Activated naive CD4-positive, alpha-beta T cell treated with anti-CD3 and anti-CD28 coated beads, Interleukin-2, amount 50 U/mL, for 24 hours (primary cell): ENCODE measurements around the gene TMEM259.

Experiments
- H3K27ac Mint-ChIP-seq: one replicate; pipeline ENCODE4 v1.8.0; 2021; ENCODE audit warnings: mild to moderate bottlenecking, mixed read lengths
- H3K27me3 Mint-ChIP-seq: one replicate; pipeline ENCODE4 v1.8.0; 2021; ENCODE audit warnings: mixed read lengths
- H3K36me3 Mint-ChIP-seq: one replicate; pipeline ENCODE4 v1.8.0; 2021; ENCODE audit warnings: mixed read lengths
- H3K4me1 Mint-ChIP-seq: one replicate; pipeline ENCODE4 v1.8.0; 2021; ENCODE audit warnings: mixed read lengths
- H3K4me3 Mint-ChIP-seq: one replicate; pipeline ENCODE4 v1.8.0; 2021; ENCODE audit warnings: mild to moderate bottlenecking, mixed read lengths
- H3K9me3 Mint-ChIP-seq: one replicate; pipeline ENCODE4 v1.8.0; 2021; ENCODE audit warnings: mixed read lengths

Gene TMEM259

GRCh38 chr19:977058-977464, 43.9 kb downstream of the TMEM259 start:
- H3K27ac Mint-ChIP-seq: no peak overlapping the region
- H3K36me3 Mint-ChIP-seq: peaks cover 3% of the 10 kb centered on the region
- no peaks in the 10 kb centered on the region for H3K9me3 Mint-ChIP-seq
- no peak overlapping the region for H3K4me3 Mint-ChIP-seq
- no peaks in the 10 kb centered on the region for H3K4me1 Mint-ChIP-seq
- no peaks in the 10 kb centered on the region for H3K27me3 Mint-ChIP-seq

GRCh38 chr19:976476-976875, 44.4 kb downstream of the TMEM259 start:
- no peaks in the 10 kb centered on the region for H3K4me1 Mint-ChIP-seq
- no peaks in the 10 kb centered on the region for H3K27me3 Mint-ChIP-seq
- no peaks in the 10 kb centered on the region for H3K9me3 Mint-ChIP-seq
- peaks cover 3% of the 10 kb centered on the region for H3K36me3 Mint-ChIP-seq
- no peak overlapping the region for H3K27ac Mint-ChIP-seq
- H3K4me3 Mint-ChIP-seq: no peak overlapping the region

DNA sequence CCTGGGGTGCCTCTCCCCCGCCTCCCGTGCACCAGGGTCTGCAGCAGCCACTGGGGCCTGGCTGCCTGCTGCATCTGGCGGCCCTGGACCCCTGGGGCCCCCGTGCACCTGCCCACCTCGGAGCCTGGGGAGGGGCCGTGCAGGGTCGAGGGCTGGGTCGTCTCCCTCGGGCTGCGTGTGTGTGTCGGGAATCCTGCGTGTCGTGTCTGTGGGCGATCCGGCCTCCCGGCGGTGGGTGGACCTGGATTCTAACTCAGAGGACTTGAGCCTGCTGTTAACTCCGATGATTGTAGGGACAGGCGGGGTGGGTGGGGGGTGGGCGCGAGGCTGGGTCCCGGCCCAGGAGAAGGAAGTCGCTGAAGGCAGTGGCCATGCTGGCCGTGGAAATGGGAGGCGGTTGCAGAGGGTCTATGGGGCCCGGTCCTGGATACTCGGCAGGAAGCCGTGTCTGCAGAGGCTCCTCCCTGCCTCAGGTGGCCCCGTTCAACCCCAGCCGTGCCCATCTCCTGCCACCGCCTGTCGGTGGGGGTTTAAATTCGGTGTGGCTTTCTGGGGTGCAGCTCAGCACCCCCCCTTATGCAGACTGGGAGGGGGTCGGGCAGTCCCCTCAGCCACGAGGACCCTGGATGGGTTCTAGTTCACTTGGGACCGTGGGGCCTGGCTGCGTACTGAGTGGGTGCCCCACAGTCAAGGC, 46.2 kb downstream of the TMEM259 start:
- H3K27ac Mint-ChIP-seq: no peak overlapping the region
- no peaks in the 10 kb centered on the region for H3K4me1 Mint-ChIP-seq
- peaks cover 7% of the 10 kb centered on the region for H3K36me3 Mint-ChIP-seq
- H3K4me3 Mint-ChIP-seq: no peak overlapping the region
- H3K9me3 Mint-ChIP-seq: no peaks in the 10 kb centered on the region
- H3K27me3 Mint-ChIP-seq: no peaks in the 10 kb centered on the region

GRCh38 chr19:973726-974563, 47.0 kb downstream of the TMEM259 start:
- H3K4me3 Mint-ChIP-seq: no peak overlapping the region
- no peaks in the 10 kb centered on the region for H3K27me3 Mint-ChIP-seq
- H3K27ac Mint-ChIP-seq: no peak overlapping the region
- peaks cover 7% of the 10 kb centered on the region for H3K36me3 Mint-ChIP-seq
- H3K4me1 Mint-ChIP-seq: no peaks in the 10 kb centered on the region
- H3K9me3 Mint-ChIP-seq: no peaks in the 10 kb centered on the region

DNA sequence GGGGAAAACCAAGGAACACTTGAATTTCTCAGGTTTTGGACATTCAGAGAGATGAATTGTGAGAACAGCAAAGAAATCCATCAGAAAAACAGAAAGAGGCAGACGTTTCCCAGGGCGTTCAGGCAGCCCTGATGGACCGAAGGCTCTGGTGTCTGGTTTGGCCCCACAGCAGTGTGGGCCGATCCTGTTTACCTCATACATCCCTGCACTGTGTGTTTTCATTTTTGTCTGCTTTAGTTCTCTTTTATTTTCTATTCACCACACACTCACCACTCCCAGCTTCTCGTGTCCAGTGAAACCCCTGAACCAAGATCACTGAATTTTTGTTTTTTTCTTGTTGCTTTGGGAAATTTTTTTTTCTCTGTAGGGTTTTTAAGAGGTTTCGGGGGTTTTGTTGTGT, 48.6 kb downstream of the TMEM259 start:
- H3K36me3 Mint-ChIP-seq: peaks cover 7% of the 10 kb centered on the region
- H3K4me3 Mint-ChIP-seq: no peak overlapping the region
- H3K27ac Mint-ChIP-seq: no peak overlapping the region
- H3K27me3 Mint-ChIP-seq: no peaks in the 10 kb centered on the region
- H3K9me3 Mint-ChIP-seq: no peaks in the 10 kb centered on the region
- H3K4me1 Mint-ChIP-seq: no peaks in the 10 kb centered on the region

GRCh38 chr19:971795-972194, 49.1 kb downstream of the TMEM259 start:
- Mint-ChIP-seq H3K4me3 (no peak overlapping the region), H3K4me1 (no peaks in the 10 kb centered on the region), H3K27me3 (no peaks in the 10 kb centered on the region), H3K27ac (no peak overlapping the region), H3K9me3 (no peaks in the 10 kb centered on the region), H3K36me3 (peaks cover 7% of the 10 kb centered on the region)

GRCh38 chr19:970695-971094, 50.2 kb downstream of the TMEM259 start:
- Mint-ChIP-seq H3K4me1 (no peaks in the 10 kb centered on the region), H3K4me3 (no peak overlapping the region), H3K27ac (peak overlapping the region; percentile 23), H3K9me3 (no peaks in the 10 kb centered on the region), H3K27me3 (no peaks in the 10 kb centered on the region), H3K36me3 (peaks cover 7% of the 10 kb centered on the region)

DNA sequence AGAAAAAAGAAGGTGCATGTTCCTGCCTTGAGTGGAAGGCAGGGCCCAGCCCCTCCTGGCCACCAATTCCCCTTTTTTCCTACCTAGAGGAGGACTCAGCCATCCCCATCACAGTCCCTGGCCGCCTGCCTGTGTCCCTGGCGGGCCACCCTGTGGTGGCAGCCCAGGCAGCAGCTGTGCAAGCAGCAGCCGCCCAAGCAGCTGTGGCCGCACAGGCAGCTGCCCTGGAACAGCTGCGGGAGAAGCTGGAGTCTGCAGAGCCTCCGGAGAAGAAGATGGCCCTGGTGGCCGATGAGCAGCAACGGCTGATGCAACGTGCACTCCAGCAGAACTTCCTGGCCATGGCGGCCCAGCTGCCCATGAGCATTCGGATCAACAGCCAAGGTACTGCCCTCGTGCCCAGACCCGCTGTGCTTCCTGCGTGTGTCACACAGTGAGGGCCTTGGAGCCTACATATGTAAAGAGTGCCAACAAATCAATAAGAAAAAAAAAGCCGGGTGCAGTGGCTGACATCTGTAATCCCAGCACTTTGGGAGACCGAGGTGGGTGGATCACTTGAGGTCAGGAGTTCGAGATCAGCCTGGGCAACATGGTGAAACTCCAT, 54.3 kb downstream of the TMEM259 start:
- H3K27ac Mint-ChIP-seq: no peak overlapping the region
- H3K4me3 Mint-ChIP-seq: no peak overlapping the region
- H3K9me3 Mint-ChIP-seq: no peaks in the 10 kb centered on the region
- no peaks in the 10 kb centered on the region for H3K27me3 Mint-ChIP-seq
- peaks cover 5% of the 10 kb centered on the region for H3K4me1 Mint-ChIP-seq
- H3K36me3 Mint-ChIP-seq: peaks cover 7% of the 10 kb centered on the region

DNA sequence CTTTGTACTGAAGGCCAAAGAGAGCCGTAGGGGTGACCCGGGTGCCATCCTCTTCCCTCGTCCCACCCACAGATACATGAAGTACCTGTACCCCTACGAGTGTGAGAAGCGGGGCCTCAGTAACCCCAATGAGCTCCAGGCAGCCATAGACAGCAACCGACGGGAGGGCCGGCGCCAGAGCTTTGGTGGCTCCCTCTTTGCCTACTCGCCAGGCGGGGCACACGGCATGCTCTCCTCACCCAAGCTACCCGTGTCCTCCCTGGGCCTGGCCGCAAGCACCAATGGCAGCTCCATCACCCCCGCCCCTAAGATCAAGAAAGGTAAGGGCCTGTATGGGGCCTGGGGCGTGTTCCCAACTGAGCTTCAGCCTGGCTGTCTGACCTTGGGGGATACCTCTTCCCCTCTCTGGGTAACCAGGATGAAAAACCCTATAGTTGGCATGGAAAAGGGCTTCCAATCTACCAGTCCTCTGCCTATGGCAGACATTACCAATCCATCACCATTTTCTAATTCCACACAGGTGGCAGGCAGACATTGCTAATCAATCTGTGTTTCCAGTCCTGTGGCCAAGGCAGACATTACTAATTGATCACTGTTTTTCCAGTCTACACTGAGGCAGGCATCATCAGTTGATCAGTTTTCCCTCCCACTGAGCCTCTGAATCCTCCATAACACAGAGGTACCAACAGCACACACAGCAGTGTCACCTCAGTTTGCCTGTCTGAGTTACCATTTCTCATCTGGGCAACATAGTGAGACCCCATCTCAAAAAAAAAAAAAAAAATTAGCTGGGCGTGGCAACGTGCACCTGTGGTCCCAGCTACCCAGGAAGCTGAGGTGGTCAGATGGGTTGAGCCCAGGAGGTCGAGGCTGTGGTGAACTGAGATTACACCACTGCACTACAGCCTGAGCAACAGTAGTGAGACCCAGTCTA, 55.9 kb downstream of the TMEM259 start:
- Mint-ChIP-seq H3K36me3 (peaks cover 2% of the 10 kb centered on the region), H3K27ac (no peak overlapping the region), H3K27me3 (no peaks in the 10 kb centered on the region), H3K4me1 (peaks cover 5% of the 10 kb centered on the region), H3K4me3 (no peak overlapping the region), H3K9me3 (no peaks in the 10 kb centered on the region)

DNA sequence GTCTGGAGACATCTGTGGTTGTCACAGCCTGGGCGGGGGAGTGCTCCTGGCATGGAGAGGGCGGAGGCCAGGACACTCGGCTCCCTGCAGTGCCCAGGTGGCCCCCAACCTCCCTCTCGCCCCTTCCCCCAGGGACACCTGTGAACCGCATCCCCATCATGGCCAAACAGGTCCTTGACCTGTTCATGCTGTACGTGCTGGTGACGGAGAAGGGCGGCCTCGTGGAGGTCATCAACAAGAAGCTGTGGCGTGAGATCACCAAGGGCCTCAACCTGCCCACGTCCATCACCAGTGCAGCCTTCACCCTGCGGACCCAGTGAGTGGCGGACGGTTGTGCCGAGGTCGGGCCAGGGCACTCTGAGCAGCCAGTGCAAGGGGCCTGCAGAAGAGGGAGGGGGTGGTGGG, 56.8 kb downstream of the TMEM259 start:
- Mint-ChIP-seq H3K27me3 (no peaks in the 10 kb centered on the region), H3K36me3 (peaks cover 2% of the 10 kb centered on the region), H3K9me3 (no peaks in the 10 kb centered on the region), H3K4me3 (no peak overlapping the region), H3K27ac (no peak overlapping the region), H3K4me1 (peaks cover 5% of the 10 kb centered on the region)

DNA sequence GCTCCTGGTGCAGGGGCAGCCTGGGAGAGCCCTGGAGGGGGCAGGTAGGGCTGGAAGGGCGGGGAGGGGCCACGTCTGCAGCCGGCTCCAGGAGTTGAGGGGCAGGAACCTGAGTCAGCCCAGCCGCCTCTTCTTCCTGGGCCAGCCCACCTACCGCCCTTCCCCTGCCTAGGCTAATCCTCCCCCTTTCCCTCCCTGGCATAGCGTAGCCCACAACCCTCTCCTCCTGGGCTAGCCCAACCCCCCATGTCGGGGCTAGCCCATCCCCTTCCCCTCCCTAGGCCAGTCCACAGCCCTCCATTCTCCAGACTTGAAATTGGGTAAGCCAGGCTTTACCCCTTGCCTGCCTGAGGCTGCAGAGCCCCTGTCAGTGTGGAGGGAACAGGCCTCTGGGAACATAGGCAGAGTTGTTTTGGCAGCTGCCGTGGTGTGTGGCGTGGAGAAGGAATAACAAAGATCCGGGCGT, 57.4 kb downstream of the TMEM259 start:
- H3K36me3 Mint-ChIP-seq: peaks cover 2% of the 10 kb centered on the region

DNA sequence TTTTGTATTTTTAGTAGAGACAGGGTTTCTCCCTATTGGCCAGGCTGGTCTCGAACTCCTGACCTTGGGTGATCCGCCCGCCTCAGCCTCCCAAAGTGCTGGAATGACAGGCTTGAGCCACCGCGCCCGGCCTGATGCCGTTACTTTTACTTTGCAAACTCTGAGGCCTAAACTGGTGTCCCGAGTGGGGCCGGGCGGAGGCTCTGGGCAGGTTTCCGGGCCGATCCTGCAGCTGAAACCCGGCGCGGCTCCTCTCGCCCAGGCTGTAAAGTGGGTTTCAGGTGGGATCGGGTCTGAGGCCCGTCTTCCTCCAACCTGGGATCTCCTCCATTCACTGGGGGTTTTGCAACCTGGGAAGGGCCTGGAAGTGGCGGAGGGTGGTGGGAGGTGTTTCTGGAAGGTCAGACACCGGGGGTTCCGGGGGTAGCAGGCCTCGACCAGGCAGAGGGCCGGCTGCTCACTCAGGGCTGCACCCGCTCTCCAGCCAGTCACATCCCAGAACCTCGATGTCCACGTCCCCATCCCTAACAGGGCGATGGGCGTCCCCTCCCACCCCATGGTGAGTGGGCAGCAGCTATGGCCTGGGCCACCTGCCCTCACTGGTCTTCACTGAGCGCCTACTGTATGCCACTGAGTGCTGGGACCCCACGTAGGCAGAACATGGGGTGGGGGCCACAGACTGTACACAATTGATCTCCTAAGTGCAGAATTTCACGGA, 58.1 kb downstream of the TMEM259 start:
- Mint-ChIP-seq H3K27ac (no peak overlapping the region), H3K36me3 (peaks cover 2% of the 10 kb centered on the region), H3K4me3 (no peak overlapping the region), H3K4me1 (peaks cover 8% of the 10 kb centered on the region), H3K27me3 (no peaks in the 10 kb centered on the region), H3K9me3 (no peaks in the 10 kb centered on the region)

More for the DNA sequence above, 57.4 kb downstream of the TMEM259 start:
- H3K27ac Mint-ChIP-seq: no peak overlapping the region
- no peaks in the 10 kb centered on the region for H3K9me3 Mint-ChIP-seq
- H3K27me3 Mint-ChIP-seq: no peaks in the 10 kb centered on the region
- peaks cover 8% of the 10 kb centered on the region for H3K4me1 Mint-ChIP-seq
- no peak overlapping the region for H3K4me3 Mint-ChIP-seq

GRCh38 chr19:961866-962620, 58.9 kb downstream of the TMEM259 start:
- Mint-ChIP-seq H3K4me3 (no peak overlapping the region), H3K9me3 (no peaks in the 10 kb centered on the region), H3K36me3 (peaks cover 2% of the 10 kb centered on the region), H3K4me1 (peaks cover 8% of the 10 kb centered on the region), H3K27ac (no peak overlapping the region), H3K27me3 (no peaks in the 10 kb centered on the region)

- Mint-ChIP-seq H3K4me1 (peaks cover 8% of the 10 kb centered on the region), H3K27ac (no peak overlapping the region), H3K9me3 (no peaks in the 10 kb centered on the region), H3K4me3 (no peak overlapping the region), H3K27me3 (no peaks in the 10 kb centered on the region), H3K36me3 (peaks cover 2% of the 10 kb centered on the region)
Observed at GRCh38 chr19:960601-960938, 60.4 kb downstream of the TMEM259 start.
